ENCODE data around the gene SH3RF1.

The SH3RF1 gene

DNA sequence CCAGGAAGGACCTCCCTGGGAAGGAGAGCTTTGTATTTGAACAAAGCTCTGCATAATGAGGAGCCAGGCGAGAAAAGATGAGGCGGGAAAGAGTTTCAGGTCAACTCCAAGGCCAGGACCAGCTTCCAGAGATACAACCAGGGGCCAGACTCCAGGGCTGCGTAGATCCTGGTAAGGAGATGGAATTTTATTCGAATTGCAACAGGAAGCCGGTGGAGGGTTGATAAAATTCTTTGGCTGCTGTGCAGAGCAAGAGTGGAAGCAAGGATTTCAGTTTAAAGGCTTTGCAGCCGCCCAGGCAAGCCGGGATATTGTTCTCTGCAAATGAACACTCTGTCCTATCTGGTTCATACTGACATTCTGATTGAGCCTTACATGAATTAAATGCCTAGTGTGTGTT lies 220.5 kb downstream of the SH3RF1 start:
- H3K36me3 ChIP-seq (ENCODE audit: control insufficient read depth in 4 of 4, insufficient read depth in 4 of 4, low read length in 3 of 4), result no peaks in the 10 kb centered on the region
- H3K4me3 ChIP-seq (ENCODE audit: control insufficient read depth in 1 of 7, extremely low read depth in 1 of 7, insufficient read depth in 4 of 7, low read depth in 2 of 7, low read length in 6 of 7), result no peak overlapping the region
- H3K27ac ChIP-seq (ENCODE audit: insufficient read depth in 1 of 2, low read depth in 1 of 2, low read length in 2 of 2, poor library complexity in 1 of 2, severe bottlenecking in 2 of 2), result no peak overlapping the region
- H3K4me1 ChIP-seq (ENCODE audit: control extremely low read depth in 1 of 4, control insufficient read depth in 4 of 4, insufficient read depth in 4 of 4, low read length in 3 of 4), result no peaks in the 10 kb centered on the region
- no peaks in the 10 kb centered on the region for H3K27me3 ChIP-seq (replicated peaks in 2 of 5; ENCODE audit: control insufficient read depth in 4 of 5, insufficient read depth in 5 of 5, low read length in 4 of 5)
- POLR2A ChIA-PET, result no interaction called here
- 83% methylated on average over 4 of the region's 7 CpGs for WGBS (ENCODE audit: insufficient coverage)
- CTCF ChIA-PET, result interaction anchor here (0.6 kb wide), 1 partner anchor 516 kb away, joined by 3 read pairs; no protein-coding TSS in a partner anchor
- DNase-seq, result no peak
- H3K9me3 ChIP-seq (ENCODE audit: control extremely low read depth in 1 of 5, control insufficient read depth in 4 of 5, insufficient read depth in 2 of 5, low read depth in 1 of 5, low read length in 4 of 5), result no peaks in the 10 kb centered on the region

DNA sequence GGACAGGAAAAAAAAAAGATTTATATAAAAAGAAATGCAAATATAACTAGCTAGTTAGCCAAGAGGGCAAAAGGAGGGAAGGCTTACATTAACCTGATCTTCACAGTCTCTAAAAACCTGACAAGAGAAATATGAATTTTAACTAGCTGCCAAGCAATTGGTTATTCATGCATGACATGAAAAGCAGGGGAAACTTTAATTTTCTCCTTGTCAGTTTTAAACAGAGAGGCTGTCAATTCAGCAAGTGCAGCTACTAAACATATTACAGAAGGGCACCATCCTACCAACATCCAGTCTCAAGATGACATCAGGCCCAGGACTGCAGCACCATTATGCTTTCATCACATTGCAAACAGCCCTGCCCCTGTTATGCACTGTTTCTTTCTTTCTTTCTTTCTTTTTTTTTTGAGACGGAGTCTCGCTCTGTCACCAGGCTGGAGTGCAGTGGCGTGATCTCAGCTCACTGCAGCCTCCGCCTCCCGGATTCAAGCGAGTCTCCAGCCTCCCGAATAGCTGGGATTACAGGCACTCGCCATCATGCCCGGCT lies 221.8 kb downstream of the SH3RF1 start:
- Histone ChIP-seq H3K27me3 (replicated peaks in 2 of 5; ENCODE audit: control insufficient read depth in 4 of 5, insufficient read depth in 5 of 5, low read length in 4 of 5) (no peaks in the 10 kb centered on the region), H3K27ac (ENCODE audit: insufficient read depth in 1 of 2, low read depth in 1 of 2, low read length in 2 of 2, poor library complexity in 1 of 2, severe bottlenecking in 2 of 2) (no peak overlapping the region), H3K9me3 (ENCODE audit: control extremely low read depth in 1 of 5, control insufficient read depth in 4 of 5, insufficient read depth in 2 of 5, low read depth in 1 of 5, low read length in 4 of 5) (no peaks in the 10 kb centered on the region), H3K4me1 (ENCODE audit: control extremely low read depth in 1 of 4, control insufficient read depth in 4 of 4, insufficient read depth in 4 of 4, low read length in 3 of 4) (no peaks in the 10 kb centered on the region), H3K4me3 (ENCODE audit: control insufficient read depth in 1 of 7, extremely low read depth in 1 of 7, insufficient read depth in 4 of 7, low read depth in 2 of 7, low read length in 6 of 7) (no peak overlapping the region), H3K36me3 (ENCODE audit: control insufficient read depth in 4 of 4, insufficient read depth in 4 of 4, low read length in 3 of 4) (no peaks in the 10 kb centered on the region)
- ChIA-PET CTCF (interaction anchor here (1.2 to 1.4 kb wide), 2 partner anchors 8 to 11 kb away, joined by 3 read pairs; no protein-coding TSS in a partner anchor), POLR2A (no interaction called here)
- no peak for DNase-seq
- 100% methylated on average over 3 of the region's 9 CpGs for WGBS (ENCODE audit: insufficient coverage)

DNA sequence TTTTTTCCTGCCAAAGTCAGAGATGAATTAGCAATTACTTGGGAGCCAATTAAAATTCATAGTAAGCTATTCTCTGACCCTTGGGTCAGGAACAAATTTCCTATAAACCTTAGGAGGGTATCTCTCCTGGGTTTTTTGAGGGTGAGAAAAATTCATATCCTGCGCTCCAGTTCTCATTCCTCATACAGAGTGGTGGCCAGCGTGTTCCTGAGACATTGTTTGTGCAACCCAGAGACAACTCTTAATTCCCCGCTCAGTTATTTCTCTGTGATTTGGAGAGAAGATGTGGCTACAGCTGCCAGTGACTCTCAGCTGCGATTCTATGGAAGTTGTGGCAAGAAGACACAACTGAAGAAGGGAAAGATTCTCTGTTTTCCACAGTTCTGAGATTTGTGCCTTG lies 222.8 kb downstream of the SH3RF1 start:
- H3K36me3 ChIP-seq (ENCODE audit: control insufficient read depth in 4 of 4, insufficient read depth in 4 of 4, low read length in 3 of 4), result no peaks in the 10 kb centered on the region
- no peak for DNase-seq
- H3K27ac ChIP-seq (ENCODE audit: insufficient read depth in 1 of 2, low read depth in 1 of 2, low read length in 2 of 2, poor library complexity in 1 of 2, severe bottlenecking in 2 of 2), result no peak overlapping the region
- ChIA-PET CTCF (interaction anchor here (0.7 to 2.2 kb wide), 3 partner anchors 9 to 21 kb away, joined by 3 to 4 read pairs (median 3); no protein-coding TSS in a partner anchor), POLR2A (no interaction called here)
- H3K4me1 ChIP-seq (ENCODE audit: control extremely low read depth in 1 of 4, control insufficient read depth in 4 of 4, insufficient read depth in 4 of 4, low read length in 3 of 4), result no peaks in the 10 kb centered on the region
- H3K4me3 ChIP-seq (ENCODE audit: control insufficient read depth in 1 of 7, extremely low read depth in 1 of 7, insufficient read depth in 4 of 7, low read depth in 2 of 7, low read length in 6 of 7), result no peak overlapping the region
- H3K27me3 ChIP-seq (replicated peaks in 2 of 5; ENCODE audit: control insufficient read depth in 4 of 5, insufficient read depth in 5 of 5, low read length in 4 of 5), result no peaks in the 10 kb centered on the region
- 100% methylated on average over 2 of the region's 4 CpGs for WGBS (ENCODE audit: insufficient coverage)
- H3K9me3 ChIP-seq (ENCODE audit: control extremely low read depth in 1 of 5, control insufficient read depth in 4 of 5, insufficient read depth in 2 of 5, low read depth in 1 of 5, low read length in 4 of 5), result no peaks in the 10 kb centered on the region

DNA sequence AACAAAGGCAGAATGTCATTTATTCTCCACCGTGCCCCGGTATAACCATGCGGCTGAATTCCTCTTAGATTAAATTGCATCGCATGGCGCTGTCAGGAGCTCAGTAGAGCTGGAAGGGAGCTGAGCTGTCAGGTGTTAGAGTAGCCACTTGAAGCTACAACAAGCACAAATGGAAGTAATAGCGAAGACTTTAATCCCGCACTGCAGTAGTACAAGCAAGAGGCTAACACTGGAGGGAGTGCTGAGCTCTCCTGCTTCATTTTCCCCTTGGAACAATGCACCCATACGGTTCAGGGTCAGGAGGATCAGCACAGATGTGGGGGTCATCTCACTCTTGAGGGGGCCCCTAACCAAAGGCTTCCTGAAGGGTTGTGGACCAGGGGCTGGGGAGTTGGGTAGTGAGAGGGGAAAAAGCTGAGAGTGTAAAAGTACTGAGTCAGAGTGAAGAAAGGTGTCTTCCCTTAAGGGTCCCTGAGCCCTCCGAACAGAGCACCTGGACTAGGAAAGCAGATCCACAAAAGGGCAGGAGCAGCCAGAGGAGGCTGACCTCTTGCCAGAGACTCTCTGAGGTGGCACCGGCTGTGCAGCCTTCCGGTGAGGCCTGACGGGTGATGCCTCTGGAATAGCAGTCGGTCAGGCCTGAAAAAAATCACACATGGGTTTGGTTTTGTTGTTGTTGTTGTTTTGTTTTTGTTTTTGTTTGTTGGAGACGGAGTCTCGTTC lies 224.7 kb downstream of the SH3RF1 start:
- ChIA-PET CTCF (interaction anchor here (1.3 to 2.2 kb wide), 4 partner anchors 13 to 125 kb away, joined by 3 to 7 read pairs (median 4); no protein-coding TSS in a partner anchor), POLR2A (no interaction called here)
- Histone ChIP-seq H3K4me1 (ENCODE audit: control extremely low read depth in 1 of 4, control insufficient read depth in 4 of 4, insufficient read depth in 4 of 4, low read length in 3 of 4) (no peaks in the 10 kb centered on the region), H3K27me3 (replicated peaks in 2 of 5; ENCODE audit: control insufficient read depth in 4 of 5, insufficient read depth in 5 of 5, low read length in 4 of 5) (no peaks in the 10 kb centered on the region), H3K9me3 (ENCODE audit: control extremely low read depth in 1 of 5, control insufficient read depth in 4 of 5, insufficient read depth in 2 of 5, low read depth in 1 of 5, low read length in 4 of 5) (no peaks in the 10 kb centered on the region), H3K36me3 (ENCODE audit: control insufficient read depth in 4 of 4, insufficient read depth in 4 of 4, low read length in 3 of 4) (no peaks in the 10 kb centered on the region), H3K4me3 (ENCODE audit: control insufficient read depth in 1 of 7, extremely low read depth in 1 of 7, insufficient read depth in 4 of 7, low read depth in 2 of 7, low read length in 6 of 7) (no peak overlapping the region), H3K27ac (ENCODE audit: insufficient read depth in 1 of 2, low read depth in 1 of 2, low read length in 2 of 2, poor library complexity in 1 of 2, severe bottlenecking in 2 of 2) (no peak overlapping the region)
- 94% methylated on average over 10 of the region's 15 CpGs for WGBS (ENCODE audit: insufficient coverage)
- DNase-seq, result no peak

DNA sequence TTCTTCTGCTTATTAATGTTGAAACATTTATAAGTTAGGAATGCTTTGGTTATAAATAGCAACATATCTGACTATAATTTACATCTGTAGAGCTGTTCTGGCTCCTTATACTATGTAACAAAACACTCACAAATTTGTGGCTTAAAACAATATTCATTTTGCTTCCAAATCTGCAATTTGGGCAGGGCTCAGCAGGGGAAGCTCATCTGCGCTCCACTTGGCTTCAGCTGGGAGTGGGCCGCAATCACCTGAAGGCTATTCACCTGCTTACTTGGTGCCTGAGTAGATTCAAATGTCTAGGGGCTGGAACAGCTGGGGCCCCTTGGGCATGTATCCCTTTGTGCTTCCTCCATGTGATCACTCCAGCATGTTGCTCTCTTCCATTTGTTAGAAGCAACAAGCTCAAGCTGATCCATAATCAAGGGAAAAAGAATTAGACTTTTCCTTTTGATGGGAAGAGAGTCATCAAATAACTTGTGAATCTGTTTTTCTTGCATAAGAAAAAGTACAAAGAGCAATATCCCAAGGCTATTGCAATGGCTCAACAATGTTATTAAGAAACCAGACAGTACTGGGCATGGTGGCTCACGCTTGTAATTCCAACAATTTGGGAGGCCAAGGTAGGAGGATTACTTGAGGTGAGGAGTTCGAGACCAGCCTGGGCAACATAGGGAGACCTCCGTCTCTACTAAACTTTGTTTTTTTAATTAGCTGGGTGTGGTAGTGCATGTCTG lies 225.9 kb downstream of the SH3RF1 start:
- Histone ChIP-seq H3K4me1 (ENCODE audit: control extremely low read depth in 1 of 4, control insufficient read depth in 4 of 4, insufficient read depth in 4 of 4, low read length in 3 of 4) (no peaks in the 10 kb centered on the region), H3K36me3 (ENCODE audit: control insufficient read depth in 4 of 4, insufficient read depth in 4 of 4, low read length in 3 of 4) (no peaks in the 10 kb centered on the region), H3K27me3 (replicated peaks in 2 of 5; ENCODE audit: control insufficient read depth in 4 of 5, insufficient read depth in 5 of 5, low read length in 4 of 5) (no peaks in the 10 kb centered on the region), H3K9me3 (ENCODE audit: control extremely low read depth in 1 of 5, control insufficient read depth in 4 of 5, insufficient read depth in 2 of 5, low read depth in 1 of 5, low read length in 4 of 5) (no peaks in the 10 kb centered on the region), H3K4me3 (ENCODE audit: control insufficient read depth in 1 of 7, extremely low read depth in 1 of 7, insufficient read depth in 4 of 7, low read depth in 2 of 7, low read length in 6 of 7) (no peak overlapping the region), H3K27ac (ENCODE audit: insufficient read depth in 1 of 2, low read depth in 1 of 2, low read length in 2 of 2, poor library complexity in 1 of 2, severe bottlenecking in 2 of 2) (no peak overlapping the region)
- no peak for DNase-seq
- 89% methylated on average over 5 of the region's 5 CpGs for WGBS (ENCODE audit: insufficient coverage)
- ChIA-PET POLR2A (interaction anchor here (0.9 kb wide), 1 partner anchor 11 kb away, joined by 3 read pairs; no protein-coding TSS in a partner anchor), CTCF (interaction anchor here (1.3 to 2.0 kb wide), 3 partner anchors 14 to 124 kb away, joined by 3 to 7 read pairs (median 3); no protein-coding TSS in a partner anchor)

All from common myeloid progenitor, CD34-positive (primary cell).